HG03565 (cell line): Measurements from ENCODE around the gene TGM2.
"Not testable (repeated sequence)": the region's sequence is repeated elsewhere in the genome, so short reads cannot be mapped to it uniquely, and the experiment has no call there.

Source experiments
- ATAC-seq: cut with Tn5 transposase; IDR thresholded peaks from one replicate; pipeline ENCODE4 v1.9.1; 2021; ENCODE audit warnings: mild to moderate bottlenecking, moderate library complexity; ENCODE audit not compliant: unreplicated experiment

TGM2 gene

GRCh38 chr20:38119446-38119845 lies 45.6 kb downstream of the TGM2 start:
- no peak for ATAC-seq

- ATAC-seq = no peak
Measured at GRCh38 chr20:38117635-38118034, 47.4 kb downstream of the TGM2 start.

DNA sequence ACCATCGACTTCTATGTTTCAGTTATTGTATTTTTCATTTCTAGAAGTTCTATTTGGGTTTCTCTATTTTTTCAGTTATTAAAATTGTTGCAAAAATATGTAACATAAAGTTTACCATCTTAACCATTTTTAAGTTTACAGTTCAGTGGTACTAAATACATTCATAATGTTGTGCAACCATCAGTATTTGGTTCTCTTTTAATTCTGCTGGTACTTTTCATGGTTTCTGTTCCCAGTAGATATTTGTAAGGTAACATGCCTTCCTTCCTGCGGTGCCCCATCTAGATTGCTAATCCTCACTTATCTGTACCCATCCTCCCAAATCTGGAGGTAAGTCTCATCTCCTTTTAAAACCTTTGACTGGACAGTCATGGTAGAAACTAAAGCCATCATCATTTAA lies 47.9 kb downstream of the TGM2 start:
- no peak for ATAC-seq

GRCh38 chr20:38116409-38117165 lies 48.5 kb downstream of the TGM2 start:
- ATAC-seq = no peak

DNA sequence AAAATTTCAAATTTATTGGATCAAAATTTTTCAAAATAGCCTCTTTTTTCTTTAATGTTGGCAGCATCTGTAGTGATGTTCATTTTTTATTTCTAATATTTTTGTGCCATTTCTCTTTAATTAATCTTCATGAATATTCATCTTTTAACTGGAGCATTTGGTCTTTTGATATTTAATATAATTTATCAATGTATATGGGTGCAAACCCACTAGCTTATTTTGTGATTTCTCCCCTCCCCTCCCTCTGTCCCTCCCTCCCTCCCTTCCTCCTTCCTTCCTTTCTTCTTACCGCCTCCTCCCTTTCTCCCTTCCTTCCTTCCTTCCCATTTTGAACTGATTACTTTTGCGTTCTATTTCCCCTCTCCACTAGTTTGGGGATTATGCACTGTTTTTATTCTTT lies 49.2 kb downstream of the TGM2 start:
- ATAC-seq = no peak

DNA sequence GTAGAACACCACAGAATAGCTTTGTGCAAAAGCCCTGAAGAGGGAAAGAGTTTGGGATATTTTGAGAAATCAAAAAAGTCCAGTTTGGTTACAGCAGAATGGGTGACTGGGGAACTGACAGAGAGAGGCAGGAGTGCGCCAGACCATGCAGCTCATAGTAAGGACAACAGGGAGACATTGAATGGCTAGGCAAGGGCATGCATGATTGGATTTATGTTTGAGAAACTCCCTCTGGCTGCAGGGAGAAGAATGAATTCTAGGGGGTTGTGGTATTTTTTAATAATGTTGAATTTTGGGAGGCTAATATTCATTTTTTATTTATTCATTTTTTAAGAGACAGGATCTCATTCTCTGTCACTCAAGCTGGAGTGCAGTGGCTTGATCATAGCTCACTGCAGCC lies 49.9 kb downstream of the TGM2 start:
- no peak for ATAC-seq

- ATAC-seq = no peak
Measured at GRCh38 chr20:38114353-38114791, 50.7 kb downstream of the TGM2 start.

DNA sequence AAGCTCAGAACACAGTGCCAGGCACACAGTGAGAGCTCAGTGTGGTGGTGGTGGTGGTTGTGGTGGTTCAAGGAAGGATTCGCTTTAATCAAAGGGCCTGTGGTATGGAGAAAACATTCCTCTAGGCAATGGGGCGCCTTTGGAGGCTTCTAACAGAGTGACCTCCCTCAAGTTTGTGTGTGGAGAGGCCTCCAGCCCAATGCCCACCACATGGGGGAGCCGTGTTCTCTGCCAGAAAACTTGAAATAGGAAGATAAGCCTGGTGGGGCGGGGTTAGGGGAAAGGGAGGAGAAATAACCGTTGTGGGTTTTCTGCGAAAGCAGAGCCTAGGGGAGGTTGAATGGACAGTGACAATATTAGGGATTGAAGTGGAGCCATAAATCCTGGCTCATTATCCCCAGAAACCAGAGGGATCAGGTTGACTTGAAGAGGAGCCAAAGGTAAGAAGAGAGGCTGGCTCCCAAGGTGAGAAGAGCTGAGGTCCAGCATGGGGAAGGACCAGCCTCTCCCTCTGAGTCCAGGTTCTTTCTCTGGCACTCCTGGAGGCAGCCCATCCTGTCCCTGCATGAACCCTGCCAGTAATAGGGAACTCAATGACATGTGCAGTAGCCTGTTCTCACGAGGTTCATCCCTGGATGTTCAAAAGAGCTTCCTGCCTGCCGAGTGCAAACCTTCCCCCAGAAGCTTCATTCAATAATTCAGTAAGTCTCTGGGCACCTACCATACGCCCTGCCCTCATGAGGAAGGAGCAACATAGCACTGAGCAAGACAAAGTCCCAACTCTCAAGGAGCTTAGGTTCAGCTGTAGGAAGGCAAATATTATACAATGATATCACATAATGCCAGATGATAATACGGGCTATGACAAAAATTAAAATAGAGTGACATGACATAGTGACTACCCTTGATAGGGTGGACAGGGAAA lies 51.4 kb downstream of the TGM2 start:
- ATAC-seq = no peak

GRCh38 chr20:38112930-38113294 lies 52.2 kb downstream of the TGM2 start:
- ATAC-seq = no peak

DNA sequence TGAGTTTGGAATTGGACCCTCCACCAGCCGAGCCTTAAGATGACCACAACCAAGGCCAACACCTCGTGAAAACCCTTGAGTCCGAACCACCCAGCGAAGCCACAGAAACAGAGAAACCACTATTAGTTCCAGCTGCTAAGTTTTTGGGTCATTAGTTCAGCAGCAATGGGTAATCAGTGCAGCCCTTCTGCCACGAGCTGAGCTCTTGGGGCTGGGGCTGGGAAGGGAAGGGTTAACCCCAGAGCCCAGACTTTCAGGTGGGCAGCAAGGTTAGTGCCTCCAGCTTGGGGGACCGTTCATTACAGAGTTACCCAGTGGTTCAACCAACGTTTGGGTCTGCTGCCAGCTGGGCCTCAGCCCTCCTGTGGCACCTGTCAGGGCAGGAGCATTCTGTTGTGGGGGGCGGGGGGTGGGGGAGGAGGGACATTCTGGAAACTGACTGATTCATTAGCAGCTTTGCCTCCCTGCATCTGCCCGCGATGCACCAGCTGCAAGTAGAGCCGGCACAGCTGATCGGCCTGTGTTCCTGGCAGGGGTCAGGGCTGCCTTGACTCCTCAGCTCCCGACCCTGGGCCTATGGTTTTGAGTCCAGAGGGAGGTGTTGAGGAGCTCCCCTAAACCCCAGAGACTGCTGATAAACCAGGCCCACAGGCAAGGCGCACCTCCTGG lies 52.7 kb downstream of the TGM2 start:
- ATAC-seq = no peak

- ATAC-seq = no peak
Measured at GRCh38 chr20:38111366-38112232, 53.5 kb downstream of the TGM2 start.

- no peak for ATAC-seq
Measured at GRCh38 chr20:38110525-38111178, 54.4 kb downstream of the TGM2 start.

GRCh38 chr20:38109591-38110524 lies 55.2 kb downstream of the TGM2 start:
- no peak for ATAC-seq

GRCh38 chr20:38108986-38109541 lies 56.0 kb downstream of the TGM2 start:
- ATAC-seq = no peak

GRCh38 chr20:38108438-38108985 lies 56.6 kb downstream of the TGM2 start:
- ATAC-seq = no peak

DNA sequence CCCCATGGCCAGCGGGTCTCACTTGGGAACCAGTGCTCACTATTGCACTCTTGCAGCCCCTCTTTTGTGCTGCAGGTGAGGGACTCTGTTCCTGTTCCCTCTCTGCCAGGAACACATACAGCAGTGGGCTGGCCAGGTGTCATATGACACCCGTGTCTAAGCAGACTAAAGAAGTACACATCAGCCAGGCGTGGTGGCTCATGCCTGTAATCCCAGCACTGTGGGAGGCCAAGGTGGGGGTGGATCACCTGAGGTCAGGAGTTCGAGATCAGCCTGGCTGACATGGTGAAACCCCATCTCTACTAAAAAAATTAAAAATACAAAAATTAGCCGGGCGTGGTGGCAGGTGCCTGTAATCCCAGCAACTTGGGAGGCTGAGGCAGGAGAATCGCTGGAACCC lies 57.2 kb downstream of the TGM2 start:
- not testable (repeated sequence) for ATAC-seq

DNA sequence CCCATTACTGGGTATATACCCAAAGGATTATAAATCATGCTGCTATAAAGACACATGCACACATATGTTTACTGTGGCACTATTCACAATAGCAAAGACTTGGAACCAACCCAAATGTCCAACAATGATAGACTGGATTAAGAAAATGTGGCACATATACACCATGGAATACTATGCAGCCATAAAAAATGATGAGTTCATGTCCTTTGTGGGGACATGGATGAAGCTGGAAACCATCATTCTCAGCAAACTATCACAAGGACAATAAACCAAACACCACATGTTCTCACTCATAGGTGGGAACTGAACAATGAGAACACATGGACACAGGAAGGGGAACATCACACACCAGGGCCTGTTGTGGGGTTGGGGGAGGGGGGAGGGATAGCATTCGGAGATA lies 57.7 kb downstream of the TGM2 start:
- ATAC-seq = not testable (repeated sequence)

GRCh38 chr20:38106461-38106860 lies 58.6 kb downstream of the TGM2 start:
- no peak for ATAC-seq
